Peyer's patch (tissue), 4 donors: ENCODE results near the gene CATSPER3. TPM values are rescaled to one million over a fixed set of nuclear protein-coding genes. Genes with fewer than 3 reads are reported as not detected.
A peak's percentile ranks its signal among the peaks of the same experiment; 100 is the strongest.

Experiments
- DNase-seq, 3 donors: peaks; one replicate each; pipeline ENCODE4 v3.0.0-alpha.2; 2017 to 2019
- H3K27ac ChIP-seq, 4 donors: fragments of 200-600 bp; sonication (generic); one replicate each; pipeline ENCODE4 v1.5.1; 2016 to 2019
- H3K27me3 ChIP-seq, 2 donors: fragments of 200-600 bp; sonication (generic); one replicate each; pipeline ENCODE4 v1.5.1; 2019
- H3K36me3 ChIP-seq, 3 donors: fragments of 200-600 bp; sonication (generic); one replicate each; pipeline ENCODE4 v1.5.1; 2016 to 2019
- H3K4me1 ChIP-seq, 4 donors: fragments of 200-600 bp; sonication (generic); one replicate each; pipeline ENCODE4 v1.5.1; 2016 to 2019
- H3K4me3 ChIP-seq, 4 donors: fragments of 200-600 bp; sonication (generic); 1 replicate in 3 of 4; 2 replicates in 1 of 4; pipeline ENCODE4 v1.5.1; 2016 to 2019; ENCODE audit warnings: mild to moderate bottlenecking in 1 of 4
- H3K9me3 ChIP-seq, 4 donors: fragments of 200-600 bp; sonication (generic); one replicate each; pipeline ENCODE4 v1.5.1; 2016 to 2019; ENCODE audit warnings: mild to moderate bottlenecking in 1 of 4
- POLR2A ChIP-seq, 2 donors: fragments of 450-650 bp; IDR thresholded peaks; one replicate each; pipeline ENCODE4 v1.5.1; 2017; ENCODE audit warnings: antibody characterized with exemption in 2 of 2, mild to moderate bottlenecking in 2 of 2, moderate library complexity in 2 of 2
- total RNA-seq, 4 donors: library from RNA; depleted of rRNA; stranded (reverse); fragments of >200 nt; gene quantifications; one replicate each; pipeline ENCODE4 v1.1.0, GENCODE V29; 2016
- TF ChIP-seq, protein P1 (sequence below), 6 experiments: fragments of 450-650 bp in 4 of 6; fragments of 200-600 bp in 2 of 6; sonication (generic) in 1 of 6; IDR thresholded peaks; one replicate each; pipeline ENCODE4 v1.5.1; 2017 to 2019; ENCODE audit warnings: antibody characterized with exemption in 6 of 6, mild to moderate bottlenecking in 3 of 6, moderate library complexity in 1 of 6

Gene CATSPER3
- total RNA-seq, 4 donors from 2014 or later = 1.1 to 2.5 (median 2.4) TPM; not detected in 1

- H3K36me3 ChIP-seq = no peaks in the 10 kb centered on the region
- no peaks in the 10 kb centered on the region for H3K4me1 ChIP-seq
- no peak overlapping the region for H3K4me3 ChIP-seq
- no peaks in the 10 kb centered on the region for H3K9me3 ChIP-seq
- TF ChIP-seq, protein P1, sequence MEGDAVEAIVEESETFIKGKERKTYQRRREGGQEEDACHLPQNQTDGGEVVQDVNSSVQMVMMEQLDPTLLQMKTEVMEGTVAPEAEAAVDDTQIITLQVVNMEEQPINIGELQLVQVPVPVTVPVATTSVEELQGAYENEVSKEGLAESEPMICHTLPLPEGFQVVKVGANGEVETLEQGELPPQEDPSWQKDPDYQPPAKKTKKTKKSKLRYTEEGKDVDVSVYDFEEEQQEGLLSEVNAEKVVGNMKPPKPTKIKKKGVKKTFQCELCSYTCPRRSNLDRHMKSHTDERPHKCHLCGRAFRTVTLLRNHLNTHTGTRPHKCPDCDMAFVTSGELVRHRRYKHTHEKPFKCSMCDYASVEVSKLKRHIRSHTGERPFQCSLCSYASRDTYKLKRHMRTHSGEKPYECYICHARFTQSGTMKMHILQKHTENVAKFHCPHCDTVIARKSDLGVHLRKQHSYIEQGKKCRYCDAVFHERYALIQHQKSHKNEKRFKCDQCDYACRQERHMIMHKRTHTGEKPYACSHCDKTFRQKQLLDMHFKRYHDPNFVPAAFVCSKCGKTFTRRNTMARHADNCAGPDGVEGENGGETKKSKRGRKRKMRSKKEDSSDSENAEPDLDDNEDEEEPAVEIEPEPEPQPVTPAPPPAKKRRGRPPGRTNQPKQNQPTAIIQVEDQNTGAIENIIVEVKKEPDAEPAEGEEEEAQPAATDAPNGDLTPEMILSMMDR (IDR thresholded peaks at IDR 0.05) = no peak
- no peak for TF ChIP-seq POLR2A (IDR thresholded peaks at IDR 0.05)
- DNase-seq = peak in 2 of 3 donors; percentile 22 to 28
- no peaks in the 10 kb centered on the region for H3K27me3 ChIP-seq
- no peak overlapping the region for H3K27ac ChIP-seq
These were observed 45.7 kb downstream of the CATSPER3 start for GRCh38 chr5:135013445-135013844.

GRCh38 chr5:135013947-135014570, 46.4 kb downstream of the CATSPER3 start:
- no peak overlapping the region for H3K4me3 ChIP-seq
- no peak for TF ChIP-seq POLR2A (IDR thresholded peaks at IDR 0.05)
- TF ChIP-seq, protein P1 (IDR thresholded peaks at IDR 0.05) = no peak
- H3K27ac ChIP-seq = no peak overlapping the region
- peak in 2 of 3 donors; percentile 15 to 26 for DNase-seq
- no peaks in the 10 kb centered on the region for H3K27me3 ChIP-seq
- no peaks in the 10 kb centered on the region for H3K36me3 ChIP-seq
- H3K9me3 ChIP-seq = no peaks in the 10 kb centered on the region
- no peaks in the 10 kb centered on the region for H3K4me1 ChIP-seq

DNA sequence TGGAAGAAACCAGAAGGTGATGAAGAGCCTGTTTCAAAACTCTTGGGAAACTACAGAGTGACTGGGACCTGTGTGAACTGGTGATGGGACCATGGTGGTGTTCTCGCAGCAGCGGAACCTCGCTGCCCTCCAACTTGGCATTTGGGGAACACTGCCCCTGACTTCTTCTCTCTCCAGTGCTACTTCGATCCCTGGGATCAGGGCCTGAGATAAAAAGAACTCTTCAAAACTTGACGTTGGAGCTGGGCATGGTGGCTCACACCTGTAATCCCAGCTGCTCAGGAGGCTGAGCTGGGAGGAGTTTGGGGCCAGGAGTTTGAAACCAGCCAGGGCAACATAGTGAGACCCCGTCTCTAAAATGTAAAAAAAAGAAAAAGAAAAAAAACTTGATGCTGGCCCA, 48.2 kb downstream of the CATSPER3 start:
- Histone ChIP-seq H3K9me3 (no peaks in the 10 kb centered on the region), H3K4me1 (no peaks in the 10 kb centered on the region), H3K36me3 (no peaks in the 10 kb centered on the region), H3K27ac (no peak overlapping the region), H3K27me3 (no peaks in the 10 kb centered on the region), H3K4me3 (no peak overlapping the region)
- TF ChIP-seq, protein P1 (IDR thresholded peaks at IDR 0.05) = no peak
- peak in 2 of 3 donors; percentile 6 to 26 for DNase-seq

DNA sequence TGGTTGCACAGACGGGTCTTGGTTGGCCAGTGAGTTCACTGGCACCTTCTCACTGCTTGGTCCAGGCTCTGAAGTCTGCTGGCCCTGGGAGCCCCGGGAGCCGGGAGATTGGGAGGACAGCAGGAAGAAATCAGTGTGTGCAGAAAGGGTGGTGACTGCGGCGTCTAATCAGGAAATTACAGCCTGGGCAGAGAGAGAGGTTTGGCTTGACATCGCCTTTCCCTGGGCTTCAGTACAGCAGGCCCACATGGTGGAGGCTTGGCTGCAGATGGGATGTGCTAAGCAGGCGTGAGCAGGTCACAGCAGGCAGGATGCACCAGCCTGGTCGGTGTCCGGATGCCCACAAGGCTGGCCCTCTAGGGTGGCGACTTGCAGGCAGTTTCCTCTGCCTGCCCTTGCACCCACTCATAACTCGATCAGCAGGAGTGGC, 49.2 kb downstream of the CATSPER3 start:
- no peaks in the 10 kb centered on the region for H3K9me3 ChIP-seq
- H3K27ac ChIP-seq = no peak overlapping the region
- no peaks in the 10 kb centered on the region for H3K27me3 ChIP-seq
- TF ChIP-seq POLR2A (IDR thresholded peaks at IDR 0.05) = no peak
- TF ChIP-seq, protein P1 (IDR thresholded peaks at IDR 0.05) = no peak
- no peaks in the 10 kb centered on the region for H3K36me3 ChIP-seq
- H3K4me1 ChIP-seq = no peaks in the 10 kb centered on the region
- peak in 2 of 3 donors; percentile 22 to 33 for DNase-seq
- H3K4me3 ChIP-seq = no peak overlapping the region

DNA sequence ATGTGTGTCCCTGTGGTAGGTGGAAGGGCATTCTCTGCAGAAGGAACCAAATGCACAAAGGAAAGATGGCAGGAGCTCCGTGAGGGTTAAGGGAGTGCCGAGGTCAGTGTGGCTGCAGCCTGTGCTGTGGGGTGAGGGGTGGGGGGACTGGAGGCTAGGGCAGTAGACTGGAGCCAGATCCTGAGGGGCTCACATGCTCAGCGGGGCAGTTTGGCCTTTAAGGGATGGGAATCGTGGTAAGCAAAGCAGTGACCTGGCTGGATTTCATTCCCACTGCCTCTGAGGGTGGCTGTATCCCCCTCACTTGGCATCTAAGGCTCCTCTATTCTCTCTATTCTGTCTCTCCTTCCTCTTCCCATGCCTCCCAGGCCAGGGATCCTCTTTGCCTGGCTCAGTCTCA, 50.8 kb downstream of the CATSPER3 start:
- DNase-seq = peak in 1 of 3 donors; percentile 40
- H3K9me3 ChIP-seq = no peaks in the 10 kb centered on the region
- TF ChIP-seq, protein P1 (IDR thresholded peaks at IDR 0.05) = no peak
- no peak for TF ChIP-seq POLR2A (IDR thresholded peaks at IDR 0.05)
- no peaks in the 10 kb centered on the region for H3K4me1 ChIP-seq
- no peaks in the 10 kb centered on the region for H3K36me3 ChIP-seq
- no peak overlapping the region for H3K4me3 ChIP-seq
- no peaks in the 10 kb centered on the region for H3K27me3 ChIP-seq
- H3K27ac ChIP-seq = no peak overlapping the region
